ENCODE results near the gene XPO1. TPM values are rescaled to one million over a fixed set of nuclear protein-coding genes. Genes with fewer than 3 reads are reported as not detected.

XPO1 gene
- polyA plus RNA-seq, 1 donor from 2014 or later = 494 TPM

GRCh38 chr2:61471905-61472805 is 66.0 kb downstream of the XPO1 start:
- peaks cover 36% of the 10 kb centered on the region for H3K79me2 ChIP-seq (replicated peaks; ENCODE audit: insufficient read depth, low read length)
- peak overlapping the region; percentile 44 for H3K4me2 ChIP-seq (ENCODE audit: low read length)
- no peaks in the 10 kb centered on the region for H3K9me3 ChIP-seq (ENCODE audit: low read length)
- TF ChIP-seq RAD21 (conservative IDR thresholded peaks at IDR 0.05) = no peak
- TF ChIP-seq MXI1 (conservative IDR thresholded peaks at IDR 0.05; ENCODE audit: poor library complexity, severe bottlenecking) = peak; percentile 71
- no peak for TF ChIP-seq POLR2AphosphoS5 (IDR thresholded peaks at IDR 0.05)
- peak overlapping the region; percentile 96 for H3K4me3 ChIP-seq (ENCODE audit: low read length)
- peak overlapping the region; percentile 95 for H2AFZ ChIP-seq (ENCODE audit: low read depth, low read length)
- H4K20me1 ChIP-seq (ENCODE audit: insufficient read depth) = no peaks in the 10 kb centered on the region
- no peaks in the 10 kb centered on the region for H3K27me3 ChIP-seq (ENCODE audit: insufficient read depth, low read depth, low read length)
- no peaks in the 10 kb centered on the region for H3K9me2 ChIP-seq (ENCODE audit: insufficient read depth, low read length)
- H3K9ac ChIP-seq (ENCODE audit: low read length) = peak overlapping the region; percentile 98
- peak overlapping the region; percentile 98 for H3K27ac ChIP-seq (ENCODE audit: low read length)
- peaks cover under 1% of the 10 kb centered on the region for H3K36me3 ChIP-seq (ENCODE audit: insufficient read depth, low read length)
- peaks cover 7% of the 10 kb centered on the region for H3F3A ChIP-seq (ENCODE audit: insufficient read depth, low read length, poor library complexity, severe bottlenecking)

GRCh38 chr2:61470965-61471904 is 66.9 kb downstream of the XPO1 start, which contains the start of gene USP34:
TSS of gene USP34 (minus strand) at chr2:61471087. CDS start at chr2:61470692, 395 bp downstream.
- no peaks in the 10 kb centered on the region for H3K9me2 ChIP-seq (ENCODE audit: insufficient read depth, low read length)
- peak within 1 kb of the TSS; percentile 95 for H2AFZ ChIP-seq (ENCODE audit: low read depth, low read length)
- TF ChIP-seq CTCF (IDR thresholded peaks at IDR 0.05; ENCODE audit: poor library complexity, severe bottlenecking) (peak; percentile 34), MXI1 (conservative IDR thresholded peaks at IDR 0.05; ENCODE audit: poor library complexity, severe bottlenecking) (peak; percentile 16), EZH2 (IDR thresholded peaks at IDR 0.05; ENCODE audit: borderline replicate concordance, insufficient read depth, low read length, poor library complexity, severe bottlenecking) (no peak), TAF1 (IDR thresholded peaks at IDR 0.05; ENCODE audit: low read depth) (peak; percentile 69), RAD21 (conservative IDR thresholded peaks at IDR 0.05) (no peak), EP300 (conservative IDR thresholded peaks at IDR 0.05; ENCODE audit: poor library complexity, severe bottlenecking) (peak; percentile 65), REST (IDR thresholded peaks at IDR 0.05; ENCODE audit: borderline replicate concordance) (peak; percentile 67), SMC3 (conservative IDR thresholded peaks at IDR 0.05; ENCODE audit: poor library complexity) (peak; percentile 32), POLR2AphosphoS5 (IDR thresholded peaks at IDR 0.05) (peak; percentile 82)
- H3K4me3 ChIP-seq (ENCODE audit: low read length) = peak within 1 kb of the TSS; percentile 96
- peak within 1 kb of the TSS; percentile 98 for H3K9ac ChIP-seq (ENCODE audit: low read length)
- peaks cover 7% of the 10 kb centered on the region for H3F3A ChIP-seq (ENCODE audit: insufficient read depth, low read length, poor library complexity, severe bottlenecking)
- peak within 1 kb of the TSS; percentile 98 for H3K27ac ChIP-seq (ENCODE audit: low read length)
- H3K36me3 ChIP-seq (ENCODE audit: insufficient read depth, low read length) = no peaks in the 10 kb centered on the region
- no peaks in the 10 kb centered on the region for H4K20me1 ChIP-seq (ENCODE audit: insufficient read depth)
- H3K27me3 ChIP-seq (ENCODE audit: insufficient read depth, low read depth, low read length) = no peaks in the 10 kb centered on the region
- H3K4me2 ChIP-seq (ENCODE audit: low read length) = peak within 1 kb of the TSS; percentile 71
- H3K9me3 ChIP-seq (ENCODE audit: low read length) = no peaks in the 10 kb centered on the region
- H3K79me2 ChIP-seq (replicated peaks; ENCODE audit: insufficient read depth, low read length) = peaks cover 45% of the 10 kb centered on the region

All from neural cell (in vitro differentiated cells).